C4-2B (cell line): Measurements from ENCODE around the gene SMCO1.

Source experiments
- ZFX ChIP-seq: fragments of 450-650 bp; IDR thresholded peaks from 2 replicates; pipeline ENCODE4 v1.6.1; 2017
- TF ChIP-seq, protein P1 (sequence below): fragments of 450-650 bp; conservative IDR thresholded peaks from 2 replicates; pipeline ENCODE4 v1.5.1; 2017; ENCODE audit warnings: mild to moderate bottlenecking

DNA sequence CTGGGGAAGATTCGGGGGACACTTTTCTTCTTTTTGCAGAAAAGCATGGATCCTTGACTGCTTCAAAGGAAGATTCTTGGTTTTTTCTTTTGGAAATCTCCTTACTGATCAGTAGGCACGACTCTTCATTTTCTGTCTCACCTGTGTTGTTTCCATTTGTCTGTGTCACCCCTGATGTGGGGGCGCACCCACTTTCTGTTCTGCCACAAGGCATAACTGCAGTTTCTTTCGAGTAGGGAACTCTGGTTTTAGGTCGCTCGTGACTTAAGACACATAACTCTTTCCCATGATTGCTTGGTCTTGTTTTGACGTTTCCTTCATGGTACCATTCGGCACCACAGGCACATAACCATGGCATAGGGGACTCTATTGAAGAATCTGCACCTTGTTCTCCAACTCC is 42.9 kb downstream of the SMCO1 start:
- TF ChIP-seq, protein P1, sequence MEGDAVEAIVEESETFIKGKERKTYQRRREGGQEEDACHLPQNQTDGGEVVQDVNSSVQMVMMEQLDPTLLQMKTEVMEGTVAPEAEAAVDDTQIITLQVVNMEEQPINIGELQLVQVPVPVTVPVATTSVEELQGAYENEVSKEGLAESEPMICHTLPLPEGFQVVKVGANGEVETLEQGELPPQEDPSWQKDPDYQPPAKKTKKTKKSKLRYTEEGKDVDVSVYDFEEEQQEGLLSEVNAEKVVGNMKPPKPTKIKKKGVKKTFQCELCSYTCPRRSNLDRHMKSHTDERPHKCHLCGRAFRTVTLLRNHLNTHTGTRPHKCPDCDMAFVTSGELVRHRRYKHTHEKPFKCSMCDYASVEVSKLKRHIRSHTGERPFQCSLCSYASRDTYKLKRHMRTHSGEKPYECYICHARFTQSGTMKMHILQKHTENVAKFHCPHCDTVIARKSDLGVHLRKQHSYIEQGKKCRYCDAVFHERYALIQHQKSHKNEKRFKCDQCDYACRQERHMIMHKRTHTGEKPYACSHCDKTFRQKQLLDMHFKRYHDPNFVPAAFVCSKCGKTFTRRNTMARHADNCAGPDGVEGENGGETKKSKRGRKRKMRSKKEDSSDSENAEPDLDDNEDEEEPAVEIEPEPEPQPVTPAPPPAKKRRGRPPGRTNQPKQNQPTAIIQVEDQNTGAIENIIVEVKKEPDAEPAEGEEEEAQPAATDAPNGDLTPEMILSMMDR = no peak
- no peak for TF ChIP-seq ZFX
